Right ventricle myocardium inferior (tissue), 1 donor: ENCODE data around the gene HDAC9. TPM values are rescaled to one million over a fixed set of nuclear protein-coding genes. Genes with fewer than 3 reads are reported as not detected.

ENCODE experiments used
- ATAC-seq: fragments of 200-7000 bp; cut with Tn5 transposase; one replicate; pipeline ENCODE4 v1.9.1; 2020; ENCODE audit warnings: mild to moderate bottlenecking, moderate library complexity
- DNase-seq: peaks from one replicate; pipeline ENCODE4 v3.0.0; 2021; ENCODE audit errors: missing footprints
- intact Hi-C: fragments of 100-400 bp; cut with DNase I; formaldehyde crosslinking; loops from one replicate; pipeline ENCODE4 v1.11.0; 2022
- total RNA-seq: library from RNA; stranded (reverse); fragmentation: NEBNext Ultra II Directional; extraction: Animal tissue kit (Norgen Biotek cat#: 25700); gene quantifications from one replicate; pipeline ENCODE4 v1.2.1, GENCODE V29; 2021
- donor health status: DM: no; HTN: yes; CAD: no; lungs with severe emphysema.

The HDAC9 gene
- total RNA-seq, 1 donor from 2014 or later, result 25.3 TPM

- no peak for ATAC-seq
- intact Hi-C loops, result no loop called here
These were observed 5.9 kb upstream of the HDAC9 start for GRCh38 chr7:18489624-18490023.

GRCh38 chr7:18491871-18492270, 3.7 kb upstream of the HDAC9 start:
- ATAC-seq (no peak), DNase-seq (no peak)
- intact Hi-C loops, result no loop called here

More at GRCh38 chr7:18489624-18490023, 5.9 kb upstream of the HDAC9 start:
- DNase-seq, result no peak

- ATAC-seq (no peak), DNase-seq (no peak)
- intact Hi-C loops, result no loop called here
These were observed 1.1 kb upstream of the HDAC9 start for GRCh38 chr7:18494406-18494805.

- ATAC-seq (peak; percentile 59), DNase-seq (no peak)
- intact Hi-C loops, result loop anchor here (5.0 kb wide), 4 partner anchors 47 to 138 kb away; no protein-coding TSS in a partner anchor
These were observed 634 bp upstream of the HDAC9 start for GRCh38 chr7:18494821-18495408.

- ATAC-seq (no peak), DNase-seq (no peak)
- intact Hi-C loops, result loop anchor here (1.0 to 5.0 kb wide), 5 partner anchors 24 to 139 kb away; no protein-coding TSS in a partner anchor
These were observed 772 bp downstream of the HDAC9 start for GRCh38 chr7:18496341-18496700.

GRCh38 chr7:18497082-18497481, 1.5 kb downstream of the HDAC9 start:
- intact Hi-C loops, result loop anchor here (5.0 kb wide), 4 partner anchors 45 to 140 kb away; no protein-coding TSS in a partner anchor
- no peak for ATAC-seq
- DNase-seq, result no peak

GRCh38 chr7:18497800-18498199, 2.3 kb downstream of the HDAC9 start:
- DNase-seq (no peak), ATAC-seq (no peak)
- intact Hi-C loops, result loop anchor here (5.0 kb wide), 4 partner anchors 45 to 140 kb away; no protein-coding TSS in a partner anchor

GRCh38 chr7:18498341-18498740, 2.8 kb downstream of the HDAC9 start:
- intact Hi-C loops, result loop anchor here (5.0 kb wide), 4 partner anchors 44 to 141 kb away; no protein-coding TSS in a partner anchor
- no peak for ATAC-seq

GRCh38 chr7:18499407-18500177, 4.0 kb downstream of the HDAC9 start:
- intact Hi-C loops, result loop anchor here (5.0 kb wide), 4 partner anchors 43 to 142 kb away; no protein-coding TSS in a partner anchor
- DNase-seq (peak; percentile 23), ATAC-seq (no peak)

More at GRCh38 chr7:18498341-18498740, 2.8 kb downstream of the HDAC9 start:
- no peak for DNase-seq

GRCh38 chr7:18503126-18503866, 7.7 kb downstream of the HDAC9 start:
- no peak for ATAC-seq
- intact Hi-C loops, result no loop called here
- no peak for DNase-seq

- intact Hi-C loops, result no loop called here
- DNase-seq, result no peak
- ATAC-seq, result no peak
These were observed 9.4 kb downstream of the HDAC9 start for GRCh38 chr7:18504965-18505364.

- DNase-seq, result no peak
- ATAC-seq, result peak; percentile 64
- intact Hi-C loops, result no loop called here
These were observed 10.4 kb downstream of the HDAC9 start for GRCh38 chr7:18505870-18506460.

GRCh38 chr7:18508443-18509427, 13.2 kb downstream of the HDAC9 start:
- DNase-seq, result no peak
- peak; percentile 68 for ATAC-seq
- intact Hi-C loops, result no loop called here

- ATAC-seq, result no peak
- intact Hi-C loops, result no loop called here
These were observed 13.9 kb downstream of the HDAC9 start for GRCh38 chr7:18509481-18509880.

GRCh38 chr7:18511351-18512140, 16.0 kb downstream of the HDAC9 start:
- ATAC-seq, result no peak
- DNase-seq, result no peak
- intact Hi-C loops, result no loop called here

More at GRCh38 chr7:18509481-18509880, 13.9 kb downstream of the HDAC9 start:
- no peak for DNase-seq

- no peak for ATAC-seq
- no peak for DNase-seq
- intact Hi-C loops, result no loop called here
These were observed 17.8 kb downstream of the HDAC9 start for GRCh38 chr7:18513343-18513742.

- ATAC-seq (no peak), DNase-seq (no peak)
- intact Hi-C loops, result no loop called here
These were observed 19.5 kb downstream of the HDAC9 start for GRCh38 chr7:18515067-18515466.
